ENCODE data around the gene DDX31.

DNA sequence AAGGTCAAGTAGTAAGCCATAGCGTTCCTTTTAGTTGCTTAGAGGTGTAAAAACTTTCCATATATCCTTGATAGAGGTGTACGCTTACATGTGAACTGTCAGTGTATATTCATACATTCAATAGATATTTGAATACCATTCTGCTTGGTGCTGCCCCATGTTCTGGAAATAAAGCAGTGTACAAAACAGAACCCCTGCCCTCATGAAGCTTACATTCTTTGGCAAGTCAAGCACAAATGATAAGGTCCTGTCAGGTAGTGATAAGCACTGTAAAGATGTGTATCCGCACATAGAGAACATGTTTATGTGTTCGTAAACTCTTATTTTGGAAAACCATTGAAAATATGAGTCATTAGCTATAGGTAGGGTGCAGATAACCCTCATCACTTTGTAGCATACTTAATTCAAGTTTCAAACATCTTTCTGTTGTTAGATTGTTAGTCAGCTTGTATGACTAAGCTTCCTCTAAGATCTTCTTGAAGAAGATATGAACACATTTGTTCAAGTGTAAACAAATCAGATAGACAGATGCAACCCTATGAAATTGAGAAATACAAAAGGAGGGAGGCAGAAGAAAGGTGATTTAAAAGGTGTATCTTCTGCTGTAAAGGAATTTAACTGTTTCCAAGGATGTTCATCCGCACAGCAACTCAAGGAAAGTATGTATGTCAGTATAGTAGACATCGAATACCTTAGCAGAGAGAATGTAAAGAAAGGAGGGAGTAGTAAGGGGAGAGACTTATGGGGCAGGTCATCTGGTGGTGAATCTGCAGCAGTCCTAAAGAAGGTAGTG lies 2.0 kb upstream of the DDX31 start:
- TF ChIP-seq, protein P1, sequence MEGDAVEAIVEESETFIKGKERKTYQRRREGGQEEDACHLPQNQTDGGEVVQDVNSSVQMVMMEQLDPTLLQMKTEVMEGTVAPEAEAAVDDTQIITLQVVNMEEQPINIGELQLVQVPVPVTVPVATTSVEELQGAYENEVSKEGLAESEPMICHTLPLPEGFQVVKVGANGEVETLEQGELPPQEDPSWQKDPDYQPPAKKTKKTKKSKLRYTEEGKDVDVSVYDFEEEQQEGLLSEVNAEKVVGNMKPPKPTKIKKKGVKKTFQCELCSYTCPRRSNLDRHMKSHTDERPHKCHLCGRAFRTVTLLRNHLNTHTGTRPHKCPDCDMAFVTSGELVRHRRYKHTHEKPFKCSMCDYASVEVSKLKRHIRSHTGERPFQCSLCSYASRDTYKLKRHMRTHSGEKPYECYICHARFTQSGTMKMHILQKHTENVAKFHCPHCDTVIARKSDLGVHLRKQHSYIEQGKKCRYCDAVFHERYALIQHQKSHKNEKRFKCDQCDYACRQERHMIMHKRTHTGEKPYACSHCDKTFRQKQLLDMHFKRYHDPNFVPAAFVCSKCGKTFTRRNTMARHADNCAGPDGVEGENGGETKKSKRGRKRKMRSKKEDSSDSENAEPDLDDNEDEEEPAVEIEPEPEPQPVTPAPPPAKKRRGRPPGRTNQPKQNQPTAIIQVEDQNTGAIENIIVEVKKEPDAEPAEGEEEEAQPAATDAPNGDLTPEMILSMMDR (conservative IDR thresholded peaks at IDR 0.05): no peak
- TF ChIP-seq EZH2 (IDR thresholded peaks at IDR 0.05; ENCODE audit: low read depth): no peak

Data from PC-9 (cell line).